A673 (cell line): ENCODE measurements around the gene ARID3A.
"Not testable (repeated sequence)": the region's sequence is repeated elsewhere in the genome, so short reads cannot be mapped to it uniquely, and the experiment has no call there.

Experiments
- CTCF ChIP-seq: fragments of 300-800, 200-600 bp; sonication (generic); conservative IDR thresholded peaks from 2 replicates; pipeline ENCODE4 v1.5.1; 2017; ENCODE audit warnings: low read depth, mild to moderate bottlenecking, antibody characterized with exemption, low read length, moderate library complexity, mixed read lengths
- EZH2 ChIP-seq: fragments of 200-600 bp; sonication (generic); IDR thresholded peaks from 2 replicates; pipeline ENCODE4 v1.6.1; 2017; ENCODE audit warnings: borderline replicate concordance, low read depth, mild to moderate bottlenecking, mixed read lengths, antibody characterized with exemption, low read length; ENCODE audit not compliant: poor library complexity, severe bottlenecking

GRCh38 chr19:1023883-1024188 lies 98.0 kb downstream of the ARID3A start:
- not testable (repeated sequence) for TF ChIP-seq CTCF, EZH2
